ENCODE data around the gene SLC10A7. TPM values are rescaled to one million over a fixed set of nuclear protein-coding genes. Genes with fewer than 3 reads are reported as not detected.

The SLC10A7 gene
- total and polyA plus RNA-seq, 2 experiments from 2014 or later: 0.81 to 4.3 TPM

DNA sequence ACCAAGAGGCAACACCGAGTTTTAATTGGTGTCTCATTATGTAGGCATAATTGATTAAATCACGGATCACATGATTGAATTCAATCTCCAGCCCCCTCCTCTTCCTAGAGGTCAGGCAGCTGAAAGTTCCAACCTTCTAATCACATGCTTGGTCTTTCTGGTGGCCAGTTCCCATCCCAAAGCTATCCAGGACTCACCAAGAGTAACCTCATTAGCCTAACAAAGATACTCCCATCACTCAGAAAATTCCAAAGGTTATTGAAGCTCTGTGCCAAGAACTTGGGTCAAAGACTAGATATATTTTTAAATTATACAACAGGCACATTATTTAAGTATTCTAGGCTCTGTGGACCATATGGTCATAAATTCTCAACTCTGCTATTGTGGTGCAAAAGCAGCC lies 65.1 kb downstream of the SLC10A7 start:
- no peak overlapping the region for H2AFZ ChIP-seq
- peaks cover 7% of the 10 kb centered on the region for H3K4me1 ChIP-seq (ENCODE audit: insufficient read depth)
- H4K20me1 ChIP-seq (replicated peaks; ENCODE audit: insufficient read depth): no peaks in the 10 kb centered on the region
- ATAC-seq (no peak), DNase-seq (ENCODE audit: low spot score) (no peak)
- no peaks in the 10 kb centered on the region for H3K36me3 ChIP-seq (ENCODE audit: insufficient read depth)
- no peaks in the 10 kb centered on the region for H3K27me3 Mint-ChIP-seq (ENCODE audit: insufficient read depth, low read depth, poor library complexity)
- no peak overlapping the region for H3K4me3 ChIP-seq
- no peak overlapping the region for H3K4me3 Mint-ChIP-seq
- no peak overlapping the region for H3K27ac Mint-ChIP-seq
- H3K36me3 Mint-ChIP-seq (ENCODE audit: low read depth): no peaks in the 10 kb centered on the region
- H3K27me3 ChIP-seq (ENCODE audit: insufficient read depth): no peaks in the 10 kb centered on the region
- H3K79me2 ChIP-seq (replicated peaks; ENCODE audit: insufficient read depth): no peaks in the 10 kb centered on the region
- H3K4me2 ChIP-seq: no peak overlapping the region
- no peak overlapping the region for H3K27ac ChIP-seq (ENCODE audit: low read depth)
- no peaks in the 10 kb centered on the region; the same call in 1 of the 2 replicates for H3K9me2 ChIP-seq (ENCODE audit: insufficient read depth)
- H3K9me3 Mint-ChIP-seq: no peaks in the 10 kb centered on the region
- peaks cover 26% of the 10 kb centered on the region for H3K4me1 Mint-ChIP-seq
- no peaks in the 10 kb centered on the region for H3F3A ChIP-seq (replicated peaks; ENCODE audit: low read depth)
- TF ChIP-seq, protein P1, sequence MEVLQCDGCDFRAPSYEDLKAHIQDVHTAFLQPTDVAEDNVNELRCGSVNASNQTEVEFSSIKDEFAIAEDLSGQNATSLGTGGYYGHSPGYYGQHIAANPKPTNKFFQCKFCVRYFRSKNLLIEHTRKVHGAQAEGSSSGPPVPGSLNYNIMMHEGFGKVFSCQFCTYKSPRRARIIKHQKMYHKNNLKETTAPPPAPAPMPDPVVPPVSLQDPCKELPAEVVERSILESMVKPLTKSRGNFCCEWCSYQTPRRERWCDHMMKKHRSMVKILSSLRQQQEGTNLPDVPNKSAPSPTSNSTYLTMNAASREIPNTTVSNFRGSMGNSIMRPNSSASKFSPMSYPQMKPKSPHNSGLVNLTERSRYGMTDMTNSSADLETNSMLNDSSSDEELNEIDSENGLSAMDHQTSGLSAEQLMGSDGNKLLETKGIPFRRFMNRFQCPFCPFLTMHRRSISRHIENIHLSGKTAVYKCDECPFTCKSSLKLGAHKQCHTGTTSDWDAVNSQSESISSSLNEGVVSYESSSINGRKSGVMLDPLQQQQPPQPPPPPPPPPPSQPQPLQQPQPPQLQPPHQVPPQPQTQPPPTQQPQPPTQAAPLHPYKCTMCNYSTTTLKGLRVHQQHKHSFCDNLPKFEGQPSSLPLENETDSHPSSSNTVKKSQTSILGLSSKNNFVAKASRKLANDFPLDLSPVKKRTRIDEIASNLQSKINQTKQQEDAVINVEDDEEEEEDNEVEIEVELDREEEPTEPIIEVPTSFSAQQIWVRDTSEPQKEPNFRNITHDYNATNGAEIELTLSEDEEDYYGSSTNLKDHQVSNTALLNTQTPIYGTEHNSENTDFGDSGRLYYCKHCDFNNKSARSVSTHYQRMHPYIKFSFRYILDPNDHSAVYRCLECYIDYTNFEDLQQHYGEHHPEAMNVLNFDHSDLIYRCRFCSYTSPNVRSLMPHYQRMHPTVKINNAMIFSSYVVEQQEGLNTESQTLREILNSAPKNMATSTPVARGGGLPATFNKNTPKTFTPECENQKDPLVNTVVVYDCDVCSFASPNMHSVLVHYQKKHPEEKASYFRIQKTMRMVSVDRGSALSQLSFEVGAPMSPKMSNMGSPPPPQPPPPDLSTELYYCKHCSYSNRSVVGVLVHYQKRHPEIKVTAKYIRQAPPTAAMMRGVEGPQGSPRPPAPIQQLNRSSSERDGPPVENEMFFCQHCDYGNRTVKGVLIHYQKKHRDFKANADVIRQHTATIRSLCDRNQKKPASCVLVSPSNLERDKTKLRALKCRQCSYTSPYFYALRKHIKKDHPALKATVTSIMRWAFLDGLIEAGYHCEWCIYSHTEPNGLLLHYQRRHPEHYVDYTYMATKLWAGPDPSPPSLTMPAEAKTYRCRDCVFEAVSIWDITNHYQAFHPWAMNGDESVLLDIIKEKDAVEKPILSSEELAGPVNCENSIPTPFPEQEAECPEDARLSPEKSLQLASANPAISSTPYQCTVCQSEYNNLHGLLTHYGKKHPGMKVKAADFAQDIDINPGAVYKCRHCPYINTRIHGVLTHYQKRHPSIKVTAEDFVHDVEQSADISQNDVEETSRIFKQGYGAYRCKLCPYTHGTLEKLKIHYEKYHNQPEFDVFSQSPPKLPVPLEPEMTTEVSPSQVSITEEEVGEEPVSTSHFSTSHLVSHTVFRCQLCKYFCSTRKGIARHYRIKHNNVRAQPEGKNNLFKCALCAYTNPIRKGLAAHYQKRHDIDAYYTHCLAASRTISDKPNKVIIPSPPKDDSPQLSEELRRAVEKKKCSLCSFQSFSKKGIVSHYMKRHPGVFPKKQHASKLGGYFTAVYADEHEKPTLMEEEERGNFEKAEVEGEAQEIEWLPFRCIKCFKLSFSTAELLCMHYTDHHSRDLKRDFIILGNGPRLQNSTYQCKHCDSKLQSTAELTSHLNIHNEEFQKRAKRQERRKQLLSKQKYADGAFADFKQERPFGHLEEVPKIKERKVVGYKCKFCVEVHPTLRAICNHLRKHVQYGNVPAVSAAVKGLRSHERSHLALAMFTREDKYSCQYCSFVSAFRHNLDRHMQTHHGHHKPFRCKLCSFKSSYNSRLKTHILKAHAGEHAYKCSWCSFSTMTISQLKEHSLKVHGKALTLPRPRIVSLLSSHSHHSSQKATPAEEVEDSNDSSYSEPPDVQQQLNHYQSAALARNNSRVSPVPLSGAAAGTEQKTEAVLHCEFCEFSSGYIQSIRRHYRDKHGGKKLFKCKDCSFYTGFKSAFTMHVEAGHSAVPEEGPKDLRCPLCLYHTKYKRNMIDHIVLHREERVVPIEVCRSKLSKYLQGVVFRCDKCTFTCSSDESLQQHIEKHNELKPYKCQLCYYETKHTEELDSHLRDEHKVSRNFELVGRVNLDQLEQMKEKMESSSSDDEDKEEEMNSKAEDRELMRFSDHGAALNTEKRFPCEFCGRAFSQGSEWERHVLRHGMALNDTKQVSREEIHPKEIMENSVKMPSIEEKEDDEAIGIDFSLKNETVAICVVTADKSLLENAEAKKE (CRISPR knock-in tag; IDR thresholded peaks at IDR 0.05): peak; percentile 46; the same call in 1 of the 2 replicates
- TF ChIP-seq, protein P2, sequence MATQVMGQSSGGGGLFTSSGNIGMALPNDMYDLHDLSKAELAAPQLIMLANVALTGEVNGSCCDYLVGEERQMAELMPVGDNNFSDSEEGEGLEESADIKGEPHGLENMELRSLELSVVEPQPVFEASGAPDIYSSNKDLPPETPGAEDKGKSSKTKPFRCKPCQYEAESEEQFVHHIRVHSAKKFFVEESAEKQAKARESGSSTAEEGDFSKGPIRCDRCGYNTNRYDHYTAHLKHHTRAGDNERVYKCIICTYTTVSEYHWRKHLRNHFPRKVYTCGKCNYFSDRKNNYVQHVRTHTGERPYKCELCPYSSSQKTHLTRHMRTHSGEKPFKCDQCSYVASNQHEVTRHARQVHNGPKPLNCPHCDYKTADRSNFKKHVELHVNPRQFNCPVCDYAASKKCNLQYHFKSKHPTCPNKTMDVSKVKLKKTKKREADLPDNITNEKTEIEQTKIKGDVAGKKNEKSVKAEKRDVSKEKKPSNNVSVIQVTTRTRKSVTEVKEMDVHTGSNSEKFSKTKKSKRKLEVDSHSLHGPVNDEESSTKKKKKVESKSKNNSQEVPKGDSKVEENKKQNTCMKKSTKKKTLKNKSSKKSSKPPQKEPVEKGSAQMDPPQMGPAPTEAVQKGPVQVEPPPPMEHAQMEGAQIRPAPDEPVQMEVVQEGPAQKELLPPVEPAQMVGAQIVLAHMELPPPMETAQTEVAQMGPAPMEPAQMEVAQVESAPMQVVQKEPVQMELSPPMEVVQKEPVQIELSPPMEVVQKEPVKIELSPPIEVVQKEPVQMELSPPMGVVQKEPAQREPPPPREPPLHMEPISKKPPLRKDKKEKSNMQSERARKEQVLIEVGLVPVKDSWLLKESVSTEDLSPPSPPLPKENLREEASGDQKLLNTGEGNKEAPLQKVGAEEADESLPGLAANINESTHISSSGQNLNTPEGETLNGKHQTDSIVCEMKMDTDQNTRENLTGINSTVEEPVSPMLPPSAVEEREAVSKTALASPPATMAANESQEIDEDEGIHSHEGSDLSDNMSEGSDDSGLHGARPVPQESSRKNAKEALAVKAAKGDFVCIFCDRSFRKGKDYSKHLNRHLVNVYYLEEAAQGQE (IDR thresholded peaks at IDR 0.05; ENCODE audit: unreplicated experiment): no peak

All from GM23338 (cell line).